GM20000 (cell line): ENCODE measurements around the gene TENM3.

Experiments
- DNase-seq: peaks from one replicate; pipeline ENCODE4 v3.0.0; 2012; ENCODE audit warnings: low spot score
- TF ChIP-seq, protein P1 (sequence below): IDR thresholded peaks from 2 replicates; pipeline ENCODE4 v1.5.1; 2012; ENCODE audit warnings: mild to moderate bottlenecking, control low read depth; ENCODE audit errors: extremely low read depth, missing control alignments

TENM3 gene

DNA sequence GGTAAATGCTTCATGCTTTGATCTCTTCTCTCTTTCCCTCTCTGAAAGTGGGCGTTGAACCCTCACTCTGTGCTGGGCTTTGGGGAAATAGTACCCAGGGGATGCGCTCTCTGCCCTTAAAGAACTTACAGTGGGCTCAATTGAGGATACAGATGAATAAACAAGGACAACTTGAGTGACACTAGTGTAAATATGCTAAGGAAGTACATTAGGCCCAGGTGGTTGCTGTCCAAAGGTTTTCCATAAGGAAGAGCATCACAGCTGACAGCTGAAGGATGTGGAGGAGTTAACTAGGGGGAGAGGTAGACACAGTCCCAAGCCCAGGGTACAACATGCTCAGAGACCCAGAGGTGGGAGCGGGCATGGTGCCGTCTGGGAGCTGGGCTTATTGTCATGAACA, 49.4 kb downstream of the TENM3 start:
- DNase-seq = no peak
- TF ChIP-seq, protein P1, sequence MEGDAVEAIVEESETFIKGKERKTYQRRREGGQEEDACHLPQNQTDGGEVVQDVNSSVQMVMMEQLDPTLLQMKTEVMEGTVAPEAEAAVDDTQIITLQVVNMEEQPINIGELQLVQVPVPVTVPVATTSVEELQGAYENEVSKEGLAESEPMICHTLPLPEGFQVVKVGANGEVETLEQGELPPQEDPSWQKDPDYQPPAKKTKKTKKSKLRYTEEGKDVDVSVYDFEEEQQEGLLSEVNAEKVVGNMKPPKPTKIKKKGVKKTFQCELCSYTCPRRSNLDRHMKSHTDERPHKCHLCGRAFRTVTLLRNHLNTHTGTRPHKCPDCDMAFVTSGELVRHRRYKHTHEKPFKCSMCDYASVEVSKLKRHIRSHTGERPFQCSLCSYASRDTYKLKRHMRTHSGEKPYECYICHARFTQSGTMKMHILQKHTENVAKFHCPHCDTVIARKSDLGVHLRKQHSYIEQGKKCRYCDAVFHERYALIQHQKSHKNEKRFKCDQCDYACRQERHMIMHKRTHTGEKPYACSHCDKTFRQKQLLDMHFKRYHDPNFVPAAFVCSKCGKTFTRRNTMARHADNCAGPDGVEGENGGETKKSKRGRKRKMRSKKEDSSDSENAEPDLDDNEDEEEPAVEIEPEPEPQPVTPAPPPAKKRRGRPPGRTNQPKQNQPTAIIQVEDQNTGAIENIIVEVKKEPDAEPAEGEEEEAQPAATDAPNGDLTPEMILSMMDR = no peak

DNA sequence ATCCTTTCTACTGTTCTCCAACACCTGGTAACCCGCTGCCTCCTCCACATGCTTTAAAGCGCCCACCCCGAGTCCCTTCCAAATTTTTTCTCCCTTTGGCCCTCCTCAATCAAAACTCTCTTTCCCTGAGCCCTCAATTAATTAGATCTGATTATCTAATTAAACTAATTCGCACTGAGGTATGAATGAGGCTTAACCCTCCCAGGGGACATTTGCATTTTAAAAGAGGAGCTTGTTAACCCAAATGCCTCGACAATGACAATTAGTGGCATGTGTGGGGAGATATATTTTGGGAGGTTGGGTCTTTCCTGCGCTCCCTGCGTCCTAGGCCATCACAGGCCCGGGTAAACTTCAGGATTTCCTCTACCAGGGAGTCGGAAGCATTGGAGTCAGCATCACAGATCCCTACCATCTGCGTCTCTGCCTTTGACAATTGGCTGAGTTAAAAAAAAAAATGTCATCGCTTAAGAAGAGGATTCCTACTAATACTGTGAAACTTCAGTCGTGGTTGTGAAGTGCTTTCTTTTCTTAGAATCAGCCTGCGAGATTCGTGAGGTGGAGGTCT, 50.6 kb downstream of the TENM3 start:
- TF ChIP-seq, protein P1 = no peak
- no peak for DNase-seq

DNA sequence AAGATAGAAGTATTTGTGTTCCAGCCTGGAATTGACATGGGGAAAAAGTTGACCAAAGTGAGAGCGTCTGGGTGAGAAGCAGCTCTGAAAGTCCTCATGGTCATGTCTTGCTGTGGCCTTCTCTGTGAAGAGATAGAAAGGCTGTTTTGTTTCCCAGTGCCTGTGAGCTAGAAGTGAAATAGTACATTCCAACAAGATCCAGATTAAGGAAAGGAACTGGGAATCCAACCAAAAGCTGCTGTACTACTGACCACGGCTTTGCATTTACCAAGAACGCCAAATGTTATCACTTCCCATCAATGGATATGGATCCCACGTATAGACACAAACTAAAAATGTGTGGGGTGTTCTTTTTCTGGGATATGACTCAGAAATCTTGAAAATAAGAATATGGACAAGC, 51.2 kb downstream of the TENM3 start:
- TF ChIP-seq, protein P1 = no peak
- no peak for DNase-seq

DNA sequence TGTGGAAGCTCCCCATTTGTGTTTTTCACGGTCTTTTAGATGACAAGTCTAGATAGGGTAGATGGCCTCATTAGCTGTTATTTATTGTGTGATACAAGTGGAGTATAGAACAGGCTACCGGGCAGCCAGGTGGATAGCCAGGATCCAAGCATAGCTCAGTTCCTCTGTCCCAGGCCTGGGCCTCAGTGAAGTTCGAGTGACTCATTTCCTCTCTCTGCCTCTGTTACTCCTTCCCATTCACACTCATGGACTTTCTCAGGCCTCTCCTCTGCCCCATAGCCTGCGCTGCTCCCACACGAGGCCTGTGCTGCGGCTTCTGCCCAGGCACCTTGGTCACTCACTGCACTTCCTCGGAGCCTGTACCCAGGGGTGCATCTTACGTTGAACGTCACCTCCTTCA, 54.5 kb downstream of the TENM3 start:
- DNase-seq = no peak
- TF ChIP-seq, protein P1 = no peak

DNA sequence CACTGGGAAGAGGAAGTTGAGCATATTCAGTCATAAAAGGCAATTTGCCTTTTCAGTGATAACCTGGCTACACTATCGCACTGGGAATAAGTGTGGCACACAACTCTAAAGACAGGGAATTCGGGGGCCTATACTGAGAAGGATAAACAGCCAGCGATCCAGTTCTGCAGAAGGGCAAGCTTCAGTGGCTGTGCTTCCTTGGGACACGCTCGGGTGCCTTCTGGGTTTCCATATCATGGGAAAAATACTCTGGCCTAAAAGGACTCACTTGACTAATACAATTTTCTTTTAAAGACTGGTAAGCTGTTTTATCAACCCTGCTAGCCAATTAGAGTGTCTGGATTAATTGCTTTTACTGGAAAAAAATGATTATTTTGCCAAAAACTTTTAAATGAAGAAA, 58.5 kb downstream of the TENM3 start:
- TF ChIP-seq, protein P1 = no peak
- DNase-seq = no peak

DNA sequence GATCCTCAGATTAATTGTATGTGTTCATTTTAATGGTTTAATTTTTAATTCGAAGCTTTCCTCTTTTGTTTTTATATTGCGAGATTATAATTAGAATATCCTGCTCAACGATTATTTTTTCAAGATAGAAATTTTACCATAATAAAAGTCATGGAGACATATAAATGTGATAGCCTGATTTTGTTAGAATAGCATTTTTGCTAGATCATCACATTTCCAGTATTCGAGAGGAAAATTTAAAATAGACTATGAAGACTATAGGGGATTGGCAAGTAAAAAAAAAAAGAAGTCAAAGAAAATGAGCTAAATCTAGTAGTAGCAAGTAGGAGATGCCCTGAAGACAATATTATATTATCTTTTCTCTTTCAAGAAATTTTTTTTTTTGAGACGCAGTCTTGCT, 60.6 kb downstream of the TENM3 start:
- TF ChIP-seq, protein P1 = no peak
- DNase-seq = no peak

DNA sequence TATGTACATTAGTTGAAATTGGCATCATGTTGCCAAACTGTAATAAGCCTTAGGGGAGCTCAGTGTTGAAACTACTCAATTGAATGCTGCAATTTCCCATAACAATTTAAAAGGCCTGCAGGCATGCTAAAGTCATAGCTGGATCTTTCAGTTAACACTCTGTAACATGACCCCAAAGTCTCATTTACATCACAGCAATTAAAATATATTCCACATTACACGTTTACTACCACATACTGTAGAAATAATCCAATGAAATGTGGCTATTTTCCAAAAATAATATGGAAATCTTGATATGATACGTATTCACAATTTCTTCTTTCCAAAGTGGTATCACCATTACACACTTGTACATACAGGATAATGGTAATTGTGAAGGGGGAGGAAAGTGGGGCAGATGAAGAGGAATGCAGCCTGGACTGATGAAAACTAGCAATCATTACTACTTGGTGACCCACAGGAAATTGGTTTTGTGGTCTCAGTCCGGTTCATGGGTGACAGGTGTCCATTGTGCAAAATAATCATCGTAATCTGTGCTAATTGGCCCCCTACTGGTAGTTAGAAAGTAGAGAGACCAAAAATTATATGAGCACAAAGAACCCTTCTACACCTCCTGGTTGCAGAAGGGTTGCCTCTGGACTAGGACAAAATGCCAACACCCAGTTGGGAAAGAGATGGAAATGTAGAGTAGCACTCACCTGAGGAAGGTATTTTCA, 63.7 kb downstream of the TENM3 start:
- DNase-seq = no peak
- TF ChIP-seq, protein P1 = no peak
